Activated naive CD8-positive, alpha-beta T cell (primary cell): ENCODE measurements around the gene EPHA2.

Experiments used
- H3K27ac Mint-ChIP-seq: one replicate; pipeline ENCODE4 v1.8.0; 2021; ENCODE audit warnings: mixed read lengths
- H3K27me3 Mint-ChIP-seq: one replicate; pipeline ENCODE4 v1.8.0; 2021; ENCODE audit warnings: mixed read lengths
- H3K36me3 Mint-ChIP-seq: one replicate; pipeline ENCODE4 v1.8.0; 2021; ENCODE audit warnings: mixed read lengths
- H3K4me1 Mint-ChIP-seq: one replicate; pipeline ENCODE4 v1.8.0; 2021; ENCODE audit warnings: low read depth, mixed read lengths
- H3K4me3 Mint-ChIP-seq: one replicate; pipeline ENCODE4 v1.8.0; 2021; ENCODE audit warnings: mild to moderate bottlenecking, mixed read lengths
- H3K9me3 Mint-ChIP-seq: one replicate; pipeline ENCODE4 v1.8.0; 2021; ENCODE audit warnings: low read depth, mixed read lengths

EPHA2 gene

DNA sequence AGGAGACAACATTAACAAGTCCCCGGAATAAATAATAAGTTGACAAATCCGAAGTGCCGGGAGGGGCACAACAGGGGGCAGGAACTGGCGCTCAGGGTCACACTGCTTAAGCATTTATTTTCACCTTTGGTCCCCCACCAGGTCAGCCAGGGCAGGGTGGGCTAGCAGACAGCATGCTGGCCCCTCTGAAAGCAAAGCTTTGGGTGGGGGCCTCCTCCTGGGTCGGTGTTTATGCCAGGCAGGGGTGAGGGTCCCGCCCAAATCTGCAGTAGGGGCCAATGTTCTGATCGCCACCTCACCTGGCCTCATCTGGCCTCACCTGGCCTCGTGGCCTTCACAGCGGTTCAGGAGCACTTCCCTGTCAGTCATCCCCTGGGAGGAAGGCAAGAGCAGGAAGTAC lies 74.2 kb downstream of the EPHA2 start:
- Mint-ChIP-seq H3K27me3 (no peaks in the 10 kb centered on the region), H3K36me3 (no peaks in the 10 kb centered on the region), H3K4me3 (no peak overlapping the region), H3K4me1 (peaks cover 4% of the 10 kb centered on the region), H3K27ac (no peak overlapping the region), H3K9me3 (no peaks in the 10 kb centered on the region)

GRCh38 chr1:16080422-16081150 lies 75.3 kb downstream of the EPHA2 start:
- Mint-ChIP-seq H3K4me3 (no peak overlapping the region), H3K9me3 (no peaks in the 10 kb centered on the region), H3K27me3 (peaks cover under 1% of the 10 kb centered on the region), H3K4me1 (peaks cover 4% of the 10 kb centered on the region), H3K36me3 (no peaks in the 10 kb centered on the region), H3K27ac (no peak overlapping the region)

GRCh38 chr1:16078925-16079656 lies 76.8 kb downstream of the EPHA2 start:
- no peaks in the 10 kb centered on the region for H3K36me3 Mint-ChIP-seq
- peaks cover 8% of the 10 kb centered on the region for H3K27me3 Mint-ChIP-seq
- peaks cover 7% of the 10 kb centered on the region for H3K4me1 Mint-ChIP-seq
- H3K9me3 Mint-ChIP-seq: no peaks in the 10 kb centered on the region
- H3K27ac Mint-ChIP-seq: no peak overlapping the region
- H3K4me3 Mint-ChIP-seq: peak overlapping the region; percentile 49

DNA sequence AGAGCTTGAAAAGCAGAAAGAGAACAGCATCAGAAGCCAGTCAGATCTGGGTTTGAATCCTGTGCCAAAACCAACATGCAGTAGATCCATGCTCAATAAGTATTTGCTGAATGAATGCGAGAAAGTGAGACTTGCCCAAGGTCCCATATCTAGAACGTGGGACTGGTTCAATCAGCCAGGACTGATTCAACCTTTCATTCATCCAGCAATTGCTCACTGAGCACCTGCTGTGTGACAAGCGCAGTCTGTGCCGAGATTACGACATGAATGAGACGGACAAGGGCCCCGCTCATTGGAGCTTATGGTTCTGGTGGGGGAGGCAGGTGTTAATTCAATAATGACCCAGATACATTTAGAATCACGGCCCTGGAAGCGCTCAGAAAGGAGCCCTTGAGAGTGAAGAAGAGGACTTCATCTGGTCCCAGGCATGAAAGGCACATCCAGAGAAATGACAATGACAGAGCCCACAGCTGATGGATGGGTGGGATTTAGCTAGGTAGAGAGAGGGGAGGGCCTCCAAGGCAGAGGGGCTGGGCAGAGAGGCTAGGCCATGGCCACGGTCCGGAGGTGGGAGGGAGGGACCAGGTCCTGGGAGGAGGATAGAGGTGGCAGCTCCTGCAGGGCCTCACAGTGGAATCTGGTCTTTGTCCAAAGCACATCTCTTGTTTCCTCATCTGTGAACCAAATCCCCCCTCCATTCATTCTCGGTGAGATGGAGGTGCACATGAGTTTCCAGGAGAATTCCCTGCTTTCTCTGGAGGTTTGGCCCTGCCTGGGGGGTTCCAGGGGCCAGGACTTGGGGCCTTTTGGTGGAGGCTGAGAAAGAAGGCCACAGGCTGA lies 78.2 kb downstream of the EPHA2 start:
- no peak overlapping the region for H3K4me3 Mint-ChIP-seq
- no peaks in the 10 kb centered on the region for H3K36me3 Mint-ChIP-seq
- H3K9me3 Mint-ChIP-seq: no peaks in the 10 kb centered on the region
- no peak overlapping the region for H3K27ac Mint-ChIP-seq
- H3K4me1 Mint-ChIP-seq: peaks cover 12% of the 10 kb centered on the region
- H3K27me3 Mint-ChIP-seq: peaks cover 11% of the 10 kb centered on the region

- no peaks in the 10 kb centered on the region for H3K9me3 Mint-ChIP-seq
- no peak overlapping the region for H3K4me3 Mint-ChIP-seq
- H3K36me3 Mint-ChIP-seq: no peaks in the 10 kb centered on the region
- H3K27me3 Mint-ChIP-seq: peaks cover 14% of the 10 kb centered on the region
- no peak overlapping the region for H3K27ac Mint-ChIP-seq
- H3K4me1 Mint-ChIP-seq: peaks cover 12% of the 10 kb centered on the region
Measured at GRCh38 chr1:16076865-16077238, 79.0 kb downstream of the EPHA2 start.

DNA sequence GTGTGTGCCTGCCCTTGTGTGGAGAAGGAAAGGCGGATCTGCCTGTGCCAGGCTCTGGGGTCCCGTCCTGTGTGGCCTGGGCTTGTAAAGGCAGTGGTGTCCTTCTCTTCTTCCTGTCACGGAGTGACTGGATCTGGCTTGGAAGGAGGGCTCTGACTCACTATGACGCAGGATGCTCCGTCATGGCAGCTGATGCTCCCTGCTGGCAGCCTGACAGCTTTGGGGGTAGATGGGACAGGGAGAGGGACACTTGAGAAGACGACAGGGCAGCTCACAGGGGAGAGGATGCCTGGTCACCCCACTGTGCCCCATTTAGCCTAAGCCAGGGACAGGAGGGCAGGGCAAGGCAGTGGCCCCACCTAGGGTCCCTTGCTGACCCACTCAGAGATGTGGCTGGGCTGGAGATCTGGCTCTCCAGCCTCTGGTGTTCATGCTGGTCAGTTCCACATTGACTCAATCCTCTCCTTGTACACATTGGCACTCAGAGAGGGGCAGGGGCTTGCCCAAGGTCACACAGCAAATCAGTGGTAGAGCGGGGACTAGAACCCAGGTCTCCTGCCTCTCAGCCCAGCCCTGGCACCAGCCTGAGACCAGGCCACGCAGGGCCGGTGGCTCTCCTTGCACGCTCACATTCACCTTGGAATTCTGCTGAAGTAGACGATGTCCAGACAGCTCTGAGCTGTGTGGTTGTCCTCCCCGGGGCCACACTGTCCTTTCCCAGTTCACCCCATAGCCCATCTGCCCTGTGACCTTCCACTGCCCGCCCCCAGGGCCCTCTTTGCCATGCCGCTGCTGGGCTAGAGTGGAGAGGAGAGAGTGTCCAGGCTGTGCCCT lies 79.6 kb downstream of the EPHA2 start:
- Mint-ChIP-seq H3K27me3 (peaks cover 14% of the 10 kb centered on the region), H3K4me3 (no peak overlapping the region), H3K27ac (no peak overlapping the region), H3K36me3 (no peaks in the 10 kb centered on the region), H3K4me1 (peaks cover 12% of the 10 kb centered on the region), H3K9me3 (no peaks in the 10 kb centered on the region)

DNA sequence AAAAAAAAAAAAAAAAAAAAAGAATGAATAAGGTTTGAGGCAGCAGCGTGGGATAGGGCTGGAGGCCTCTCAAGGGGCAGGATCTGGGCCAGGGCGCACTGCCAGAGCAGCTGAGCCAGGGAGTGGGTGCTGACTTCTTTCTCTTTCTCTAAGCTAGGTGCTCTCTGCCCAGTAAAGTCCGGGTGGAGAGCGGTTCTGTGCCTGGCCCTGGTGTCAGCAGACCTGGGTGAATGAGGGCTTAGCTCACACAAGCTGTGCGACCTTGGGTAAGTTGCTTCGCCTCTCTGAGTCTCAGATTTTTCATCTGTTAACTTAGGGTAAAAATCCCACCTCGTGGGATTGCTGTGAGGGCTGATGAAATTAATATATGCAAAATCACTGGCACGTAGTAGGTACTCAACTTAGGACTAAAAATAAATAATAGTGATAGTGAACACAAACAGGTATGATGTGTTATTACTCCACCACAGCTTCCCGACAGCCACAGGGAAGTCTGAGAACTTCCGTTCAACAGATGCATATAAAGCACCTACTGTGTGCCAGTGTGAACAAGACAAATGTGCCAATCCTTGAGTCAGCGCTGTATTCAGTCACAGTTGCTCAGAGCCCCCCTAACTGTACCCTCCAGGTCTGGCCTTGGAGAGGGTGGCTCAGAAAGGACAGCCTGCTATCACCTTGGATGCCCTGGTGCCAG lies 80.4 kb downstream of the EPHA2 start:
- H3K27ac Mint-ChIP-seq: no peak overlapping the region
- H3K27me3 Mint-ChIP-seq: peaks cover 14% of the 10 kb centered on the region
- no peaks in the 10 kb centered on the region for H3K36me3 Mint-ChIP-seq
- no peak overlapping the region for H3K4me3 Mint-ChIP-seq
- peaks cover 12% of the 10 kb centered on the region for H3K4me1 Mint-ChIP-seq
- no peaks in the 10 kb centered on the region for H3K9me3 Mint-ChIP-seq
